Mammary epithelial cell (primary cell): ENCODE results near the gene SAMHD1.

Experiments used
- EZH2 ChIP-seq: IDR thresholded peaks from 2 replicates; pipeline ENCODE4 v1.6.1; 2012; ENCODE audit warnings: low read length, inconsistent platforms, borderline replicate concordance
- TF ChIP-seq, protein P1 (sequence below), 2 donors: IDR thresholded peaks in 1 of 2; conservative IDR thresholded peaks in 1 of 2; 2 replicates each; pipeline ENCODE4 v1.5.1; 2011 to 2012; ENCODE audit warnings: inconsistent platforms in 2 of 2, low read length in 2 of 2, mild to moderate bottlenecking in 2 of 2, control low read depth in 1 of 2, low read depth in 1 of 2; ENCODE audit not compliant: insufficient read depth in 1 of 2; ENCODE audit errors: extremely low read depth in 1 of 2

DNA sequence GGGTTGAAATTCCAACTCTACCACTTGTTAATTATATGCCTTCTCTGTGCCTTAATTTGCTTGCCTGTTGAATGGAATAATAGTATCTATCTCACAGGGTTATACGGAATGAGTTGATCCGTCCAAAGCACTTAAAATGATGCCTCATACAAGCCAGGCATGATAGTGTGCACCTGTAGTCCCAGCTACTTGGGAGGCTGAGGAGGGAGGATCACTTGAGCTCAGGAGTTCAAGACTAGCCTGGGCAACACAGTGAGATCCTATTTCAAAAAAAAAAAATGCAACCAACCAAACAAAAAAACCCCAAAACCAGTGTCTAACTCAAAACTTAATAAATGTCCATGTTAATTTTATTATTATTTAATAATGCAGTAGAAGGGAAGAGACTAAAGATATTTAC is 35.3 kb downstream of the SAMHD1 start:
- TF ChIP-seq, protein P1, sequence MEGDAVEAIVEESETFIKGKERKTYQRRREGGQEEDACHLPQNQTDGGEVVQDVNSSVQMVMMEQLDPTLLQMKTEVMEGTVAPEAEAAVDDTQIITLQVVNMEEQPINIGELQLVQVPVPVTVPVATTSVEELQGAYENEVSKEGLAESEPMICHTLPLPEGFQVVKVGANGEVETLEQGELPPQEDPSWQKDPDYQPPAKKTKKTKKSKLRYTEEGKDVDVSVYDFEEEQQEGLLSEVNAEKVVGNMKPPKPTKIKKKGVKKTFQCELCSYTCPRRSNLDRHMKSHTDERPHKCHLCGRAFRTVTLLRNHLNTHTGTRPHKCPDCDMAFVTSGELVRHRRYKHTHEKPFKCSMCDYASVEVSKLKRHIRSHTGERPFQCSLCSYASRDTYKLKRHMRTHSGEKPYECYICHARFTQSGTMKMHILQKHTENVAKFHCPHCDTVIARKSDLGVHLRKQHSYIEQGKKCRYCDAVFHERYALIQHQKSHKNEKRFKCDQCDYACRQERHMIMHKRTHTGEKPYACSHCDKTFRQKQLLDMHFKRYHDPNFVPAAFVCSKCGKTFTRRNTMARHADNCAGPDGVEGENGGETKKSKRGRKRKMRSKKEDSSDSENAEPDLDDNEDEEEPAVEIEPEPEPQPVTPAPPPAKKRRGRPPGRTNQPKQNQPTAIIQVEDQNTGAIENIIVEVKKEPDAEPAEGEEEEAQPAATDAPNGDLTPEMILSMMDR (conservative IDR thresholded peaks at IDR 0.05 in 1 of 2, IDR thresholded peaks at IDR 0.05 in 1 of 2; ENCODE audit: extremely low read depth in 1 of 2, insufficient read depth in 1 of 2, low read depth in 1 of 2, low read length in 2 of 2): no peak
- no peak for TF ChIP-seq EZH2
